Measurements from ENCODE around the gene BLM. TPM values are rescaled to one million over a fixed set of nuclear protein-coding genes. Genes with fewer than 3 reads are reported as not detected.

The BLM gene
- total and polyA plus RNA-seq, 2 of the 13 experiments (the other 11 are each of a cell fraction or from before 2014, with no cell fraction given): 5.1 to 11.8 TPM

- TF ChIP-seq, protein P1, sequence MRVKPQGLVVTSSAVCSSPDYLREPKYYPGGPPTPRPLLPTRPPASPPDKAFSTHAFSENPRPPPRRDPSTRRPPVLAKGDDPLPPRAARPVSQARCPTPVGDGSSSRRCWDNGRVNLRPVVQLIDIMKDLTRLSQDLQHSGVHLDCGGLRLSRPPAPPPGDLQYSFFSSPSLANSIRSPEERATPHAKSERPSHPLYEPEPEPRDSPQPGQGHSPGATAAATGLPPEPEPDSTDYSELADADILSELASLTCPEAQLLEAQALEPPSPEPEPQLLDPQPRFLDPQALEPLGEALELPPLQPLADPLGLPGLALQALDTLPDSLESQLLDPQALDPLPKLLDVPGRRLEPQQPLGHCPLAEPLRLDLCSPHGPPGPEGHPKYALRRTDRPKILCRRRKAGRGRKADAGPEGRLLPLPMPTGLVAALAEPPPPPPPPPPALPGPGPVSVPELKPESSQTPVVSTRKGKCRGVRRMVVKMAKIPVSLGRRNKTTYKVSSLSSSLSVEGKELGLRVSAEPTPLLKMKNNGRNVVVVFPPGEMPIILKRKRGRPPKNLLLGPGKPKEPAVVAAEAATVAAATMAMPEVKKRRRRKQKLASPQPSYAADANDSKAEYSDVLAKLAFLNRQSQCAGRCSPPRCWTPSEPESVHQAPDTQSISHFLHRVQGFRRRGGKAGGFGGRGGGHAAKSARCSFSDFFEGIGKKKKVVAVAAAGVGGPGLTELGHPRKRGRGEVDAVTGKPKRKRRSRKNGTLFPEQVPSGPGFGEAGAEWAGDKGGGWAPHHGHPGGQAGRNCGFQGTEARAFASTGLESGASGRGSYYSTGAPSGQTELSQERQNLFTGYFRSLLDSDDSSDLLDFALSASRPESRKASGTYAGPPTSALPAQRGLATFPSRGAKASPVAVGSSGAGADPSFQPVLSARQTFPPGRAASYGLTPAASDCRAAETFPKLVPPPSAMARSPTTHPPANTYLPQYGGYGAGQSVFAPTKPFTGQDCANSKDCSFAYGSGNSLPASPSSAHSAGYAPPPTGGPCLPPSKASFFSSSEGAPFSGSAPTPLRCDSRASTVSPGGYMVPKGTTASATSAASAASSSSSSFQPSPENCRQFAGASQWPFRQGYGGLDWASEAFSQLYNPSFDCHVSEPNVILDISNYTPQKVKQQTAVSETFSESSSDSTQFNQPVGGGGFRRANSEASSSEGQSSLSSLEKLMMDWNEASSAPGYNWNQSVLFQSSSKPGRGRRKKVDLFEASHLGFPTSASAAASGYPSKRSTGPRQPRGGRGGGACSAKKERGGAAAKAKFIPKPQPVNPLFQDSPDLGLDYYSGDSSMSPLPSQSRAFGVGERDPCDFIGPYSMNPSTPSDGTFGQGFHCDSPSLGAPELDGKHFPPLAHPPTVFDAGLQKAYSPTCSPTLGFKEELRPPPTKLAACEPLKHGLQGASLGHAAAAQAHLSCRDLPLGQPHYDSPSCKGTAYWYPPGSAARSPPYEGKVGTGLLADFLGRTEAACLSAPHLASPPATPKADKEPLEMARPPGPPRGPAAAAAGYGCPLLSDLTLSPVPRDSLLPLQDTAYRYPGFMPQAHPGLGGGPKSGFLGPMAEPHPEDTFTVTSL (CRISPR knock-in tag; IDR thresholded peaks at IDR 0.05; ENCODE audit: borderline replicate concordance): no peak
- TF ChIP-seq ZC3H13 (CRISPR knock-in tag; IDR thresholded peaks at IDR 0.05): no peak
These were observed 25.0 kb upstream of the BLM start (continued) for GRCh38 chr15:90691982-90692773.

- CTCF ChIA-PET (ENCODE audit: low intra/inter-chr PET ratio, low total read pairs): interaction anchor here (1.1 to 1.3 kb wide), 2 partner anchors 47 to 375 kb away, joined by 3 to 4 read pairs; no protein-coding TSS in a partner anchor
- no peaks in the 10 kb centered on the region for H3K27me3 ChIP-seq (ENCODE audit: control insufficient read depth in 1 of 2, insufficient read depth in 2 of 2, low read length in 2 of 2)
- intact Hi-C loops (cut with micrococcal nuclease; ENCODE audit: unreplicated experiment): no loop called here
- H3K9ac ChIP-seq (ENCODE audit: insufficient read depth, low read depth, low read length): no peak overlapping the region
- H3K27ac ChIP-seq (ENCODE audit: extremely low read length, insufficient read depth, low read length): no peak overlapping the region
- FAIRE-seq: no peak
- H3K4me3 ChIP-seq (replicated peaks in 1 of 3; ENCODE audit: insufficient read depth in 1 of 3, low read depth in 2 of 3, low read length in 3 of 3): no peak overlapping the region
- H3K79me2 ChIP-seq (ENCODE audit: insufficient read depth, low read length): no peaks in the 10 kb centered on the region
- H3K4me1 ChIP-seq (ENCODE audit: insufficient read depth, low read length): no peaks in the 10 kb centered on the region
- H3K9me3 ChIP-seq (ENCODE audit: low read length): no peaks in the 10 kb centered on the region
- BruUV-seq (replicated peaks): no TSS peak
- no peak overlapping the region for H3K4me2 ChIP-seq (ENCODE audit: low read depth, low read length)
- H4K20me1 ChIP-seq (ENCODE audit: insufficient read depth, low read length): no peaks in the 10 kb centered on the region
- in situ Hi-C loops (cut with HindIII; ENCODE audit: extremely low pct_ligation_motif_present, low pct_unique_long_range_greater_than_20kb): loop anchor here (5.0 kb wide), 1 partner anchor 48 kb away; no protein-coding TSS in a partner anchor
- H3K36me3 ChIP-seq (replicated peaks in 1 of 2; ENCODE audit: control insufficient read depth in 1 of 2, insufficient read depth in 2 of 2, low read length in 2 of 2): no peaks in the 10 kb centered on the region
- TF ChIP-seq ZNF260 (CRISPR knock-in tag; IDR thresholded peaks at IDR 0.05; ENCODE audit: borderline replicate concordance, low read depth) (no peak), ZNF7 (CRISPR knock-in tag; IDR thresholded peaks at IDR 0.05) (peak; percentile 34; the same call in 1 of the 2 replicates), RARG (CRISPR knock-in tag; IDR thresholded peaks at IDR 0.05; ENCODE audit: low read depth) (no peak), CEBPB (IDR thresholded peaks at IDR 0.05; ENCODE audit: borderline replicate concordance, low read depth, low read length) (0 out of 2 replicates have a peak, but pooled peaks have one; percentile 19)
- POLR2A ChIA-PET: no interaction called here
- DNase-seq (ENCODE audit: low spot score): no peak
- H2AFZ ChIP-seq (ENCODE audit: low read length): no peak overlapping the region
- ATAC-seq: no peak
These were observed 22.2 kb upstream of the BLM start for GRCh38 chr15:90694987-90695386.

All from HepG2 (cell line).